Endodermal cell (in vitro differentiated cells): ENCODE data around the gene HDAC4. TPM values are rescaled to one million over a fixed set of nuclear protein-coding genes. Genes with fewer than 3 reads are reported as not detected.
A peak's percentile ranks its signal among the peaks of the same experiment; 100 is the strongest.

Experiments
- DNase-seq: peaks from one replicate; pipeline ENCODE4 v3.0.0-alpha.2; 2017
- H3K27ac ChIP-seq: 2 replicates; pipeline ENCODE4 v1.5.1; 2013; ENCODE audit warnings: mild to moderate bottlenecking, low read depth, low read length, moderate library complexity
- H3K27me3 ChIP-seq: 2 replicates; pipeline ENCODE4 v1.6.1; 2013; ENCODE audit warnings: mild to moderate bottlenecking, low read length, moderate library complexity; ENCODE audit not compliant: insufficient read depth, control insufficient read depth, poor library complexity, severe bottlenecking
- H3K36me3 ChIP-seq: 2 replicates; pipeline ENCODE4 v1.7.0; 2013; ENCODE audit warnings: mild to moderate bottlenecking, low read length, moderate library complexity; ENCODE audit not compliant: control insufficient read depth, insufficient read depth
- H3K4me1 ChIP-seq: one replicate; pipeline ENCODE4 v1.7.0; 2013; ENCODE audit warnings: low read length; ENCODE audit not compliant: control insufficient read depth, insufficient read depth
- H3K4me3 ChIP-seq: 2 replicates; pipeline ENCODE4 v1.5.1; 2013; ENCODE audit warnings: mild to moderate bottlenecking, low read length, moderate library complexity
- H3K9ac ChIP-seq: 2 replicates; pipeline ENCODE4 v1.6.1; 2013; ENCODE audit warnings: mild to moderate bottlenecking, low read length, moderate library complexity; ENCODE audit not compliant: poor library complexity, severe bottlenecking; ENCODE audit errors: extremely low read depth
- H3K9me3 ChIP-seq: 2 replicates; pipeline ENCODE4 v1.6.1; 2013; ENCODE audit warnings: mild to moderate bottlenecking, low read length, moderate library complexity; ENCODE audit not compliant: control insufficient read depth
- H3K27ac Mint-ChIP-seq: 2 replicates; pipeline ENCODE4 v1.8.0; 2020; ENCODE audit warnings: mixed read lengths
- H3K27me3 Mint-ChIP-seq: 2 replicates; pipeline ENCODE4 v1.8.0; 2021; ENCODE audit warnings: mild to moderate bottlenecking, mixed read lengths; ENCODE audit not compliant: insufficient read depth
- H3K36me3 Mint-ChIP-seq: 2 replicates; pipeline ENCODE4 v1.8.0; 2020; ENCODE audit warnings: low read depth, mixed read lengths
- H3K4me1 Mint-ChIP-seq: 2 replicates; pipeline ENCODE4 v1.8.0; 2020; ENCODE audit warnings: mixed read lengths
- H3K4me3 Mint-ChIP-seq: 2 replicates; pipeline ENCODE4 v1.8.0; 2020; ENCODE audit warnings: mild to moderate bottlenecking, moderate library complexity, mixed read lengths
- H3K9me3 Mint-ChIP-seq: 2 replicates; pipeline ENCODE4 v1.8.0; 2020; ENCODE audit warnings: mild to moderate bottlenecking, mixed read lengths
- WGBS, 2 experiments: methylation state at CpG; one replicate each; pipeline versions ENCODE4 v1.1.5 to v1.1.7; 2013; ENCODE audit warnings: missing lambda C conversion rate in 2 of 2, mixed read lengths in 1 of 2; ENCODE audit not compliant: insufficient coverage in 1 of 2, insufficient read length in 1 of 2; 5-methylcytosine and 5-hydroxymethylcytosine counted together
- total RNA-seq, 2 donors: library from RNA; stranded (reverse); fragmentation: NEBNext Ultra II Directional in 1 of 2; extraction: Animal tissue kit (Norgen Biotek cat#: 25700) in 1 of 2; gene quantifications; 2 replicates in 1 of 2; 3 replicates in 1 of 2; pipeline ENCODE4 v1.2.1, GENCODE V29; 2021
- TF ChIP-seq, protein P1 (sequence below): fragments of 200-600 bp; sonication (generic); conservative IDR thresholded peaks from 2 replicates; pipeline ENCODE4 v1.5.0; 2021; ENCODE audit warnings: antibody characterized with exemption, mild to moderate bottlenecking

Gene HDAC4
- total RNA-seq, 2 donors from 2014 or later, result 45.7 to 51.2 TPM

DNA sequence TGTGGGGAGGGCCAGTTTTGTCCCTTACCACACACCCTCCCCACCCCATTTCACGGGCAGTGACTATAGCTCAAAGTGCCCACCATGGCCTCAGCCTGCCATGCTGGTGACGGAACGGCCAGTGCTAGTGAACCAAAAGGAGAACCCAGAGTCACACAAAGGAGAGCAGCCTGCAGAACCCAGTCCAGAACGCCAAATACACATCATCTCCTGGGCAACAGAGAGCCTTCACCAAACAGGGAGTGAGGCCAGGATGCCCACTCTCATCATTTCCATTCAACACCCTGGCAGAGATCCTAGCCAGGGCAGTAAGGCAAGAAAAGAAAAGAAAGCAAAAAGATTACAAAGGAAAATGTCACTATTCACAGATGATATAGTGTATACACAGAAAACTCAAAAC, 38.3 kb downstream of the HDAC4 start:
- WGBS, 2 experiments, result 94 to 100% methylated on average over 2 to 4 of the region's 4 CpGs
- Mint-ChIP-seq H3K27me3 (no peaks in the 10 kb centered on the region), H3K4me1 (peaks cover 18% of the 10 kb centered on the region), H3K4me3 (no peak overlapping the region), H3K27ac (no peak overlapping the region), H3K36me3 (peaks cover 5% of the 10 kb centered on the region), H3K9me3 (no peaks in the 10 kb centered on the region)
- Histone ChIP-seq H3K27ac (no peak overlapping the region), H3K9me3 (no peaks in the 10 kb centered on the region), H3K9ac (no peak overlapping the region), H3K4me3 (no peak overlapping the region), H3K4me1 (no peaks in the 10 kb centered on the region), H3K27me3 (no peaks in the 10 kb centered on the region), H3K36me3 (no peaks in the 10 kb centered on the region)
- no peak for DNase-seq
- TF ChIP-seq, protein P1, sequence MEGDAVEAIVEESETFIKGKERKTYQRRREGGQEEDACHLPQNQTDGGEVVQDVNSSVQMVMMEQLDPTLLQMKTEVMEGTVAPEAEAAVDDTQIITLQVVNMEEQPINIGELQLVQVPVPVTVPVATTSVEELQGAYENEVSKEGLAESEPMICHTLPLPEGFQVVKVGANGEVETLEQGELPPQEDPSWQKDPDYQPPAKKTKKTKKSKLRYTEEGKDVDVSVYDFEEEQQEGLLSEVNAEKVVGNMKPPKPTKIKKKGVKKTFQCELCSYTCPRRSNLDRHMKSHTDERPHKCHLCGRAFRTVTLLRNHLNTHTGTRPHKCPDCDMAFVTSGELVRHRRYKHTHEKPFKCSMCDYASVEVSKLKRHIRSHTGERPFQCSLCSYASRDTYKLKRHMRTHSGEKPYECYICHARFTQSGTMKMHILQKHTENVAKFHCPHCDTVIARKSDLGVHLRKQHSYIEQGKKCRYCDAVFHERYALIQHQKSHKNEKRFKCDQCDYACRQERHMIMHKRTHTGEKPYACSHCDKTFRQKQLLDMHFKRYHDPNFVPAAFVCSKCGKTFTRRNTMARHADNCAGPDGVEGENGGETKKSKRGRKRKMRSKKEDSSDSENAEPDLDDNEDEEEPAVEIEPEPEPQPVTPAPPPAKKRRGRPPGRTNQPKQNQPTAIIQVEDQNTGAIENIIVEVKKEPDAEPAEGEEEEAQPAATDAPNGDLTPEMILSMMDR, result no peak

DNA sequence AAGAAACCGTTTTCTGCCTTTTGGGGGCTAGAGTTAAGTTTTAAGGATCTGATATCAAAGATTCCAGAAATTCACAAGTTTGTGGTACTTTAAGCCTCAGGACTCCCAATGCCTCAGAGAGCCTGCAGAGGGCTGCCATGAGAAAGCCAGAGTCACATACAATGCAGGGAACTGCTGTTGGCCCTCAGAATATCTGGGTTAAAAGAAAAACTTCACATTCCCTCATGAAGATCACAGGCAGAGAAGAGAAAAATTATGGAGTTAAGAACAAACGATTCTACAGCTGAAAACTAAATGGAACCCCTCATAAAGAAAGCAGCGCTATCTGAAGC, 39.5 kb downstream of the HDAC4 start:
- H3K27me3 Mint-ChIP-seq, result no peaks in the 10 kb centered on the region
- WGBS, 2 experiments, result 72 to 82% methylated on average over 3 of the region's 3 CpGs
- no peaks in the 10 kb centered on the region for H3K36me3 ChIP-seq
- no peak overlapping the region for H3K9ac ChIP-seq
- H3K9me3 ChIP-seq, result no peaks in the 10 kb centered on the region
- no peak overlapping the region for H3K4me3 ChIP-seq
- no peak overlapping the region for H3K27ac ChIP-seq
- H3K4me1 ChIP-seq, result no peaks in the 10 kb centered on the region
- peaks cover 10% of the 10 kb centered on the region for H3K36me3 Mint-ChIP-seq
- H3K4me3 Mint-ChIP-seq, result no peak overlapping the region
- TF ChIP-seq, protein P1, result peak; percentile 74
- H3K27ac Mint-ChIP-seq, result peak overlapping the region; percentile 38
- H3K4me1 Mint-ChIP-seq, result peaks cover 18% of the 10 kb centered on the region
- DNase-seq, result no peak
- no peaks in the 10 kb centered on the region for H3K27me3 ChIP-seq
- H3K9me3 Mint-ChIP-seq, result no peaks in the 10 kb centered on the region

DNA sequence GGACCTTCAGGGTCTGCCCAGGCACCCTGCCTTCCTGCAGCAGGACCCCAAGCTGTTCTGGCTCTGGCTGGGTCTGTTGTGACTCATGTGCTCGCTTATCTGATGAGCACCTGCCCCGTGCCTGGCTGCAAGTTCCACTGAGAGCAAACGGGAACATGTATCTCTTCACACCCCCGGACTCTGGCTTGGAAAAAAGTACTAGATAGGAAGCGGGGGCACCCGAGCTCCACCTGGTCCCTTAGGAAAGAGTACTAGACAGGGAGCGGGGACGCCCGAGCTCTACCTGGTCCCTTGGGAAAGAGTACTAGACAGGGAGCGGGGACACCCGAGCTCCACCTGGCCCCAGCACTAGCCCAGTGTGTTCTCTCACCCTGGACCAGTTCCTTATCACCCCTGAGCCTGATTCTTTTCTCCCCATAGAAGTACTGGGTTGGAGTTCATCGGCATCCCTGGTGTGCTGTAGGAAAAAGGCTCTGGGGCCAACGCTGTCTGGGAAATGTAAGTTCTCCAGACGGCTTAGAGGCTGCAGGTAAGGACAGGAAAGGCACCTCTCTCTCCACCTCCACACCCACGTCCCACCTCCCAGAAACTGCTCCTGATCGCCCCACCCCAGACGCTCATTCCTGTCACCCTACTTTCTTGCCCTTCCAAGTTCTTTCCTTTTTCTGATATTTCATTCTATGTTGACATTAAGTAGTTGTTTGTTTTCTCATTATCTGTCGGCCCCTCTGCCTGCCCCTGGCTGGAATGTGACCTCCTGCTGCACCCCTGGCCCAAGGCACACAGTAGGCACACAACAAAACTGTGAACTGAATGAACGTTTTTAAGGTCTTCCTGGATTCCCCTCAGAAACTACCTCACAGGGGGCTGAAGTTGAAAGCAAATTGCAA, 40.2 kb downstream of the HDAC4 start:
- Histone ChIP-seq H3K27ac (no peak overlapping the region), H3K36me3 (no peaks in the 10 kb centered on the region), H3K4me3 (no peak overlapping the region), H3K27me3 (no peaks in the 10 kb centered on the region), H3K9ac (no peak overlapping the region), H3K4me1 (no peaks in the 10 kb centered on the region), H3K9me3 (peaks cover under 1% of the 10 kb centered on the region)
- Mint-ChIP-seq H3K27me3 (no peaks in the 10 kb centered on the region), H3K9me3 (no peaks in the 10 kb centered on the region), H3K4me3 (no peak overlapping the region), H3K4me1 (peaks cover 18% of the 10 kb centered on the region), H3K27ac (peak overlapping the region; percentile 38), H3K36me3 (peaks cover 10% of the 10 kb centered on the region)
- TF ChIP-seq, protein P1, result no peak
- 82 to 93% methylated on average over 10 to 19 of the region's 19 CpGs for WGBS, 2 experiments
- no peak for DNase-seq
